Measurements from ENCODE around the gene LTBP1.
"Not testable (repeated sequence)": the region's sequence is repeated elsewhere in the genome, so short reads cannot be mapped to it uniquely, and the experiment has no call there.

Gene LTBP1

DNA sequence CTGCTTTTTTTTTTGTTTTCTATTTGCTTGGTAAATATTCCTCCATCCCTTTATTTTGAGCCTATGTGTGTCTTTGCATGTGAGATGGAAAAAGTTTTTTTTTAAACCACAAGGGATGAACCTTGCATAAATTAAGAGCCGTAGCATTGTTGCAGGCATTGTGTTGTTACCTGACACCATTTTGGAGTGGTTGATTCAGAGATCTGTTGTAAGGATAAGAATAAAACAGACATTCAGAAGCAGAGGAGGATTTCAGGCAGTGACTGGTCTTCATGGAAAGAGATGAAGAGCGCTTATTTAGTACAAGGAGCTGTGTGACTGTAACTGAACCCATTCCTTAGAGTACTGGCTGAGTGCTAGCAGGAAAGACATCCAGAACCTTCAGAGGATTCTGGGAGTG lies 101.2 kb downstream of the LTBP1 start:
- no peak for DNase-seq

DNA sequence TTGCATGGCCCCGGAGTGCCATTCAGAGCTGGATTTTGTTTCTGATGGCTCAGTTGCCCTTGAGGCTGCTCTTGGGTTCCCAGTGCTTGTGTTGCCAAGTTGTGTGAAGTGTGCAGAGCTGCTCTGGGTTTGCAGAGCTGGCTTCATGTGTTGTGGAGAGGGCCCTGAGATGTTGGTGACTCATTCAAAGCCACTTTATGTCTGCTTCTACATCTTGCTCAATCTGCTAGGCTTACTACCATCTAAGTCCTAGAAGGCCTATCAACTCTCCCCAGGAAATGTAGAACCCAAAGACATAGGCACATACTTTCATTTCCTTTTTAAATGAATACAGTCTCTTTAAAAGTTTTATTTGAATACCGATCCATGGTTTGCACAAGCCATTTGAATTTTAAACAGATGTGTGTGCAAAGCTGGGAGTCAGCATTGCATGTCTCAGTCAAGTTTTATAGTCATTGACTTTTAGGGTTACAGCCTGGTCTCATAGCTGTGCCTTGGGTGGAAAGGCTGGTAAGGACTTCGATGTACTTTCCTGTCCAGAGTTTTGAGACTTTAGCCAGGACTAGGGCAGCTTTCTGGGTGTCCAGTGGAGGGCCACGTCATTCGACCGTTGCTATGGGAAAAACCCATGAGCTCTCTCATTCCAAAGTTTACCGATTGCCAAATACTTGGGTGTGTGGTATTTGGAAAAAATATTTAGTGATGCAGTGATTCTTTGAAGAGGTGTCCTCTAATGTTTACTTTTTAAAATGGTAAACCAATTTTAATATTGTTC lies 105.0 kb downstream of the LTBP1 start:
- no peak for DNase-seq

DNA sequence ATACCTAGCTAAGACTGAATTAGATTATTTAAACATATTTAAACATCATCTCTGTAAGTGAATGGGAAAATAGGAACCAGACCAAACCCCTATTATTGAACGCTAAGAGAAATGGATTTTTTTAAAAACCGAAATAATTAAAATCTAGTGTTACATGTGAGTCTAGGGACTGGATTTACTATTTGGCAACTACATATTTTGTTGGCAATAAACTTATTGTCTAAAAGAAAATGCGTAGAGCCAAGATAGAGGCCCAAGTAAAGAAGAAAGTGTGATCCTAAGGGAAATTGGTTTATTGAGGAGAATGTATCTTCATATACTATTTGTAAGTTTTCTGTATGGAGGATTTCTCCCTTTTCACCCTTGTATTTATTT lies 105.6 kb downstream of the LTBP1 start:
- no peak for DNase-seq

DNA sequence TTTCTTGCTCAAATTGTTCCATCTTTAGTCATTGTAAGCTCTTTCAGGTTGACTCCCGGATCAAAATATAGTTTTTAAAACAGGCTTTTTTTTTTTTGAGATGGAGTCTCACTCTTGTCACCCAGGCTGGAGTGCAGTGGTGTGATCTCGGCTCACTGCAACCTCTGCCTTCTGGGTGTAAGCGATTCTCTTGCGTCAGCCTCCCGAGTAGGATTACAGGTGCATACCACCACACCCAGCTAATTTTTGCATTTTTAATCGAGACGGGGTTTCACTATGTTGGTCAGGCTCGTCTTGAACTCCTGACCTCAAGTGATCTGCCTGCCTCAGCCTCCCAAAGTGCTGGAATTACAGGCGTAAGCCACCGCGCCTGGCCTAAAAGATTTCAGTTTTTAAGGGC lies 106.0 kb downstream of the LTBP1 start:
- not testable (repeated sequence) for DNase-seq

DNA sequence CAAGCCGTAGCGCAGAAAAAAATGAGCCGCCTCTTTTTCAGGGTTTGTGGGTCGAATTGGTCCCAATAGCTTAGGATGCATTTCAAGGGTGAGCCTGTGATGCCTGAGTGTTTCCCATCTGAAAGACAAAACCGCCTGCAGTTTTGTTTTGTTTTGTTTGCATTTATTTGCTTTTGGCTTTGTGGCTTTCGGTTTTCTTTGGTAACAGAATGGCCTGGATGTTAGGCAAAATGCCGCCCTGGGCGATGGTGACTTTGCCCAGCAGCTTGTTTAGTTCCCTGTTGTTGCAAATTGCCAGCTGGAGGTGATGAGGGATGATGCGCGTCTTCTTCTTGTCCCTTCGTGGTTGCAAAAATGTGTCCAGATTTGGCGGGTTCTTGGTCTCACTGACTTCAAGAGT lies 109.4 kb downstream of the LTBP1 start:
- no peak for DNase-seq

DNA sequence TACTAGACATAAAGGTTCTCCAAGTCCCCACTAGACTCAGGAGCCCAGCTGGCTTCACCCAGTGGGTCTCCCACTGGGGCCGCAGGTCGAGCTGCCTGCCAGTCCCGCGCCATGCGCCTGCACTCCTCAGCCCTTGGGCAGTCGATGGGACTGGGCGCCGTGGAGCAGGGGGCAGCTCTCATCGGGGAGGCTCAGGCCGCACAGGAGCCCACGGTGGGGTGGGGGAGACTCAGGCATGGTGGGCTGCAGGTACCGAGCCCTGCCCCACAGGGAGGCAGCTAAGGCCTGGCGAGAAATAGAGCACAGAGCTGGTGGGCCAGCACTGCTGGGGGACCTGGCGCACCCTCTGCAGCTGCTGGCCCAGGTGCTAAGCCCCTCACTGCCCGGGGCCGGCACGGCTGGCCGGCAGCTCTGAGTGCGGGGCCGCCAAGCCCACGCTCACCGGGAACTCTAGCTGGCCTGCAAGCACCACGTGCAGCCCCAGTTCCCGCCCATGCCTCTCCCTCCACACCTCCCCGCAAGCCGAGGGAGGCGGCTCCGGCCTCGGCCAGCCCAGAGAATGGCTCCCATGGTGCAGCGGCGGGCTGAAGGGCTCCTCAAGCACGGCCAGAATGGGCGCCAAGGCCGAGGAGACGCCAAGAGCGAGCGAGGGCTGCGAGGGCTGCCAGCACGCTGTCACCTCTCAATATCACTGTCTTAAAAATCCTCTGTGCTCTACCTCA lies 110.7 kb downstream of the LTBP1 start:
- DNase-seq: not testable (repeated sequence)

DNA sequence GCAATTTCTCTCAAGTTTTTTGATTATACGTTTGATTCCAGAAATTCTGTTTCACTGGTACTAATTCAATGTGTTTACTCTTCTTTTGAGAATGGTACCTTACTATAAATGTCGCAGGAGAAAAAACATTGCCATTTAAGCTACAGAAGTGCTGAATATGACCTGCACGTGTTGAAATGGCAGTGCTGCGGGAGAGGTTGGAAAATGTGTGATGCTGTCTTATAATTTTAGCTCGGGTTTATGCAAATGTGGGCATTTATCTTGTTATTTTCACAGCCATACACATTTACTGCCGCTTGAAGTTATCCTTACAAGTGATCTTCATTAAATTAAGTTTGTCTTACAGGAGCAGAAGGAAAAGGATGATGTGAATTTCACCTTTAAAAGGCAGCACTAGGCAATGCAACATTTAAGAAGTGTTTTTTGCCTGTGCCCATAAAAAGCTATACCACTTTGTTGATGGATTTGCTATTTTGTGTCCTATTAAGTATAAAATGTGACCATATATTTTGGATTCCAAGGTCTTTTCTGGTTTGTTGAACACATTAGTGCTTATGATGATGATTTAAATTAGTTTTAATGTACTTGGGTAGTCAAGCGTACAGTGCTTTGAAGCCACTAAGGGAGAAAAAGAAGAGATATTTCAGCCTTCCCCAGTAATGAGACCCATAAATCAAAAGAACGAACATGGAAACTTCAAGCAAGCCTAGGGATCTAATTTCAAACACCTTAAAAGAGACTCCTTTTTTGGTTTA lies 112.1 kb downstream of the LTBP1 start:
- DNase-seq: no peak

DNA sequence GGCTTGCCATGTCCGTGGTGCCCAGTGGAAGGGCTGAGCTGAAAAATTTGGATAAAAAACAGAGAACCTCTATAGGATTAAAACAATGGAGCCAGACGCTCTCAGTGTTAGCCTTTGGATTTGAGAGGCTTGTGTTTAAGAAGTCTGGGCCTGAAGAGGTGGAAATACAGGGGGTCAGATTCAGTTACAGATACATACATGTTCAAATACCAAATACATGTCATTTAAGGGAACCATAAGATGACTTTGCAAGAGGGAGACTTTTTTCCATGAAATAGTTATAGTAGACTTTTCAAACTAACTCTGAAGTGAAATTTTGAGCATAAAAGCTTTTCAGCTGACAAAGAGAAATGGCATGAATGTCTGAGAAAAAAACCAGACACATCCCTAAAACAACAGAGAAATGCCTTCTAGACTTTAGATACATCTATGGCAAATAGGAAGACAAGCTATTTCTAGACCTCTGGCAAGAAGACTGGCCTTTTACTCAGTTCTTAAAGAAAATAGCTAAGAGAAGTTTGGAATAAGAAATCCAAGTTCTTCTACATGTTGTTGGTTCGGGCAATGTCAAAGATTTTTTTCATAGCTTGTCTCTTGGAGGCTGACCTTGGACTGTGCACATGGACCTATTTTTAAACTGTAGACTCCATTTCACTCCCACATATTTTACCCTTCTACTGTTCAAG lies 112.9 kb downstream of the LTBP1 start:
- no peak for DNase-seq

DNA sequence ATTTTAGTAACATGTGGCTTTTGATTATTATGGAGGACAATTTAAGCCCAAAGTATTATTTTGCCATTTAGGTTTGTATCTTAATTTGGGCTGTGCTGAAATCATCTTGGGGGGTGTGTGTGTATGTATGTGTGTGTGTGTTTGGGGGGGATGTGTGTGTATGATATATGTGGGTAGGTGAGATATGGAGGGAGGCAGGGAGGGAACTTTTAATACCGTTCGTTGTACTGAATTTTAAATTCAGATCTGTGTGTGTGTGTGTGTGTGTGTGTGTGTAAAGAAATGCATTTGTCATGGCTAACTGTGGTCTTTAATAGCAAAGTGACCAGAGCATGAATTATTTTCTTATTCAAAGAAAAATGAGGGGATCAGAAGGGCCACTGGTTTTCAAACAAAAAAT lies 113.7 kb downstream of the LTBP1 start:
- no peak for DNase-seq

DNA sequence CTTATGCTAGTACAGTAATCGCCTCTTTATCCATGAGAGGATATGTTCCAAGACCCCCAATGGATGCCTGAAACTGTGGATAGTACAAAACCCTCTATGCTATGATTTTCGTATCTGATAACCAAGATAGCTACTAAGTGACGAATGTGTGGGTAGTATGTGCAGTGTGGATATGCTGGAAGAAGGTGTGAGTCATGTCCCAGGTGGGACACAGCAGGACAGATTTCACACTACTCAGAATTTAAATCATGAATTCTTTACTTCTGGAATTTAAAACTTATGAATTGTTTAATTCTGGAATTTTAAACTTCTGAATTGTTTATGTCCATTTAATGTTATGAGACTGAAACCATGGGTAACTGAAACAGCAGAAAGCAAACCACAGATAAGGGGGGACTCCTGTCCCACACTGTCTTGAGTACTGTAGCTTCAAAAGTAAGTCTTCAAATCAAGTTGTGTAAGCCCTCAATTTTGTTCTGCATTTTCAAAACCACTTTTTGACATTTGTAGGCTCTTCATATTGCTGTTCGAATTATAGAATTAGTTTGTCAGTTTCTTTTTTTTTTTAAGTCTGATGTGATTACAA lies 116.0 kb downstream of the LTBP1 start:
- DNase-seq: no peak

DNA sequence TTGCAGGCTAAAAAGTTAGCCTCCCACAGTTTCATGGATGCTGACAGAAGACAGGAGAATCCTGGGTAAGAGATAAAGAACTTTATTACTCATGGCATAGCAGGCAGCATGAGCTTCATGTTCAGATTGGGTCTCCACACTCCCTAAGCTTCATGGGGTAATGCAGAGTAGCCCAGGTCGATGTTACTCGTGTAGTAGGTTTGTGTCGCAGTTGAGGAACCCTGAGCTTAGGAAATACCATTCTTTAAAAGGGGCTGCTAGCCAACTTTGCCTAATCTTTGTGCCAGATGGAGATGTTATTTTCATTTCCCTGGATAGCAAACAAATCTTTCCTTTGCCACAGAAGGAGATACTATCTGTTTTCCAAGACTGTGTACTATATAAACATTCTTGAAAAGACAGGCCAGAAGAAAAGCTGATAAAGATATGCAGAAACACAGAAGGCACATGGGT lies 117.6 kb downstream of the LTBP1 start:
- no peak for DNase-seq

DNA sequence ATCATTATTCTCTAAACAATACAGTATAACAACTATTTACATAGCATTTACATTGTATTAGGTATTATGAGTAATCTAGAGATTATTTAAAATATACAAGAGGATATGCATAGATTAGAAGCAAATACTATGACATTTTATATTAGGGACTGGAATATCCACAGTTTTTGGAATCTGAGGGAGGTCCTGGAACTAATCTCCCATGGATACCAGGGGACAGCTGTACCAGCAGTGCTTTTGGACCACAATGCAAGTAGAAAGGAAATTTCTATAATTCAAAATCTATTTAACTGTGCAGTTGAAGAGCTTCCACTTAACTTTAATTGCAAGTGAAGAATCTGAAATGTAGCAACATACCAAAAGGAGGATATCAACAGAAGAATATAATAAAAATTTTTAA lies 120.8 kb downstream of the LTBP1 start:
- no peak for DNase-seq

DNA sequence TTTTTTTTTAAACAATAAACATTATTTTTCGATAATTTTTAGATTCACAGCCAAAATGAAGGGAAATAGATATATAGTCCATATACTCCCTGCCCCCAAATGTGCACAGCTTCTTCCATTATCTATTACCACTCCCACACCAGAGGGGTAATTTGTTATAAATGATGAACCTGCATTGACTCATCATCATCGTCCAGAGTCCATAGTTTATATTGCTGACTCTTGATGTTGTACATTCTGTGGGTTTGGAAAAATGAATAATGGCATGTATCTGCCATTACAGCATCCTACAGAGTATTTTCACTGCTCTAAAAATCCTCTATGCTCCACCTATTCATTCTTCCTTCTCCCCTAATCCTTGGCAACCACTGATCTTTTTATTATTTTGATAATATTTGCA lies 121.5 kb downstream of the LTBP1 start:
- DNase-seq: no peak

DNA sequence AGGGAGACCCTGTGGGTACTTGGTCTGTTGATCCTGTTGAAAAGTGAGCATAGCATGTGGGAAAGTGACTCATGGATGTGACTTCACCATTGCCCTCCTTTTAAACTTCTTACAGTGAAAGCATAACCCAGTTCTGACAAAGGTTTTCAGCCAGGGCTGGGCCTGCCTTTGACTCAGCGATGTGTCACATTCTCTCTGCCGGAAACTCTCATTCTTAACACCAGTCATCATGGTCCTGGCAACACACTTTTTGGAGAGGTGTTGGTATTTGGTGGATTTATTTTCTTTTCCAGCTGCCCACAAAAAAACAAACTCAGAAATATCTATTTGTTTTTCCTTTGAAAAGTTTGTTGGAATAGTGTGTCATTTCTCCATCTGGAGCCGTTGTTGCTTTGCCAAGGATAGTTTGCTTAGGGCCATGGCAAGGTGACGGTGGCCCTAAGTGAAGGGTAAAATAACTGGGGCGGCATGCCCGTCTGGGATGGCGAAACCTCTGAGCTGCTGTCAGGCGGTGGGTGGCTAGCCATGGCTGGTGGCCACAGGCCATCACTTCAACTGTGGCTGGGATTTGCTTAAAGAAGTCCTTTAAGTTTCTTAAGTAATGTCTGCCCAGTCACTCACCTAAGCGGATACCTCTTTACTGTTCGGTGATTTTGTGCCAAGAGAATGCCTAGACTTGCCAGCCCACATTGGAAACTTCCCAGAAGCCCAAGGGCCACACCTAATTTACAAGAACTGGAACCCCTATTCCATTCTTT lies 123.3 kb downstream of the LTBP1 start:
- no peak for DNase-seq

DNA sequence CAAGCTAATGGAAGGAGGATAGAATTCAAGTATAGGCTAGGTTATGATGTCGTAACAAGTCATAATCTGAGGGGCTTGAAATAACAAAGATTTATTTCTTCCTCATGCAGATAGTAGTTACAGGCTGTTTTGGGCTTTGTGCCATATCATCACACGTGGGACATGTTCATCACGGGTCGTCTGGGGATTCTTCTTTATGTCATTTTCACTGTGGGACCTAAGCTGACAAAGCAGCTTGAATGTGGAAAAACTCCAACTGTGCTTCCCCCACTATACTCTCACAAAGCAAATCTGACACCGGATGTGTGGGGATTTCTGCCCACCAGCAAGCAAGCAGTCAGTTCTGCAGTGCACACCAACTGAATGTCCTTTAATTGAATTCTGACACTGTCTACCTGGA lies 124.8 kb downstream of the LTBP1 start:
- DNase-seq: no peak

DNA sequence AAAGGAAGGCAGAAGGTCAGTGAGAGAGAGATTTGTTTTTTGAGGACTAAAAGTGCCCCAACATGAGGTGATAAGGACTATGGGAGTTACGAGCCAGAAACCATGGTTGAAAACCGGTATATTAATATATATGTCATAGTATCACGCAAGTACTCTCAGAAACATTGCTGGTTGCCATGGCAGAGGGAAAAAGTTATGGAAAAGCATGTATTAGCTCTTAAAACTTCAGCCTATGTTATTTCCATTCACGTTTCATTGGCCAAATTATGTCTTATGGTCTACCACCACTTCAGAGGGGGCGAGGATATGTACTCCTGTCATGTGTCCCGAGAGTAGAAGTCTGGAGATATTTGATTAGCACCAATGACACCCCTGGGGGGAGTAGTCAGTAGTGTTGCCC lies 125.9 kb downstream of the LTBP1 start:
- no peak for DNase-seq

DNA sequence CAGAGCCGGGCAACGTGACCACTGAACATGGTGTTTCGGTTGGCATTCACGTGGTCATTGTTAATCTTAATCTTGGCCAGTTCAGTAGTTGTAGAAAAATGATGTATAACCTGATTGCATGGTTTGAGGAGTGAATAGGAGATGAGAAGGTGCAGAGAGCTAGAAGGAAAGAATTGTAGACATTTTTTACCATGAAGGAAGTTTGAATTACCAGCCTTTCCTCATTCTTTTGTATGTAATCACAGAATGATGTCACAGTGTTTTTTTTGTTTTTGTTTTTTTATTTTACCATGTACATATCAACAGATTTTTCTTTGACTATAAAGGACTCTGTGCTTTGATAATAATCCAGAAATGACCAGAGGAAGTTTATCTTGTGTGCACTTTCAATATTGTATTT lies 126.3 kb downstream of the LTBP1 start:
- no peak for DNase-seq

DNA sequence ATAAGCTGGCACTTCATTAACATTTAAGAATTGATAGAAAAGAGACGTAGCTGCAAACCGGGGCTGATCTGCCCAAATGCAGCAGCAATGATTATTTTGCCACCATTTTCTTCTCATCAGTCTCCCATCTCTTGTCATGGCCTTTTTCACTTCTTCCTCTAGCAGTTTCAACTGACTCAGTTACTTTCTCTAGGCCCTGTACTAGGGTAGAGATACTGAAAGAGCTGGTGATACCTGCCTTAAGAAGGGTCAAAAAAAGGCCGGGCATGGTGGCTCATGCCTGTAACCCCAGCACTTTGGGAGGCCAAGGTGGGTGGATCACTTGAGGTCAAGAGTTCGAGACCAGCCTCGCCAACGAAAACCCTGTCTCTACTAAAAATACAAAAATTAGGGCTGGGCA lies 127.4 kb downstream of the LTBP1 start:
- DNase-seq: no peak

DNA sequence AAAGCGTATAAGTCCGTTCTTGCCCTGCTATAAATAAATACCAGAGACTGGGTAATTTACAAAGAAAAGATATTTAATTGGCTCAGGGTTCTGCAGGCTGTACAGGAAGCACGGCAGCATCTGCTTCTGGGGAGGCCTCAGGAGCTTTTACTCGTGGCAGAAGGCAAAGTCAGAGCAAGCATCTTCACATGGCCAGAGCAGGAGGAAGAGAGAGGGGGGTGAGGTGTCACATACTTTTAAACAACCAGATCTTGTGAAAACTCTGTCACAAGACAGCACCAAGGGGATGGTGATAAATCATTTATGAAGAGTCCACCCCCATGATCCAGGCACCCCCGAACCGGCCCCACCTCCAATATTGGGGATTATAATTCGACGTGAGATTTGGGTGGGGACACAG lies 130.6 kb downstream of the LTBP1 start:
- no peak for DNase-seq

DNA sequence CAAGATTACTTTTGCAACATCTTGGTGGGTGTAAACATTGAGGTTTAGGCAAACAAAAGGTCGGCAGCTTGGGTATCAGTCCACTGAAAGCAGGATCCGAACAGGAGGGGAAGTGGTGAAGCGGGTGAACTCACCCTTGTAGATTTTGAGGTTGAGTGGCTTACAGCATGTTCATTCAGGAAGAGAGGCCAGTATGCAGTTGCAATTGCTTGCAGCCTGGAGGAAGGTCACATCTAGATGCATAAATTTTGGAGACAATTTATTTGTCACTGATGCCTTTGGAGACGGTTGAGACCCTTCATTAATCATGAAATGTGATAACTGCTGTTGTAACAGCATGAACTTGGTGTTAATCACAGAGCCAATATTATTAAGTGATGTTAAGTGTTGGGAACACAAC lies 131.1 kb downstream of the LTBP1 start:
- no peak for DNase-seq

DNA sequence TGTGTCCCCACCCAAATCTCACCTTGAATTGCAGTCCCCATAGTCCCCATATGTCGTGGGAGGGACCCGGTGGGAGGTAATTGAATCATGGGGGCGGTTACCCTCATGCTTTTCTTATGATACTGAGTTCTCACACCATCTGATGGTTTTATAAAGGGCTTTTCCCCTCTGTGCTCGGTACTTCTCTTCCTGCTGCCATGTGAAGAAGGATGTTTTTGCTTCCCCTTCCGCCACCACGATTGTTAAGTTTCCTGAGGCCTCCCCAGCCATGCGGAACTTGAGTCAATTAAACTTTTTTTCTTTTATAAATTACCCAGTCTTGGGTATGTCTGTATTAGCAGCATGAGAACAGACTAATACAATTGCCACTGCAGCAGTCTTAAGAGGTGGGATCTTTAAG lies 134.9 kb downstream of the LTBP1 start:
- DNase-seq: no peak

All from CD4-positive, alpha-beta T cell treated with Interleukin-6 for 4 hours (primary cell).